Omental fat pad (tissue), 4 donors: ENCODE measurements around the gene ZDHHC7. TPM values are rescaled to one million over a fixed set of nuclear protein-coding genes. Genes with fewer than 3 reads are reported as not detected.
"Not testable (repeated sequence)": the region's sequence is repeated elsewhere in the genome, so short reads cannot be mapped to it uniquely, and the experiment has no call there.

ENCODE experiments used
- ATAC-seq: fragments of 150-250 bp; one replicate; pipeline ENCODE4 v1.9.1; 2016; ENCODE audit warnings: mild to moderate bottlenecking, moderate library complexity; ENCODE audit not compliant: low FRiP score
- DNase-seq: peaks from one replicate; pipeline ENCODE4 v3.0.0-alpha.2; 2019; ENCODE audit warnings: low spot score
- total RNA-seq, 4 donors: library from RNA; depleted of rRNA; stranded (reverse); fragments of >200 nt; gene quantifications; one replicate each; pipeline ENCODE4 v1.1.0, GENCODE V29; 2016
- TF ChIP-seq, protein P1 (sequence below), 3 donors: fragments of 450-650 bp; IDR thresholded peaks; one replicate each; pipeline ENCODE4 v1.5.1; 2016 to 2017; ENCODE audit warnings: antibody characterized with exemption in 3 of 3, mild to moderate bottlenecking in 3 of 3, moderate library complexity in 2 of 3

Gene ZDHHC7
- total RNA-seq, 4 donors from 2014 or later = 41.3 to 72.2 (median 51.3) TPM

DNA sequence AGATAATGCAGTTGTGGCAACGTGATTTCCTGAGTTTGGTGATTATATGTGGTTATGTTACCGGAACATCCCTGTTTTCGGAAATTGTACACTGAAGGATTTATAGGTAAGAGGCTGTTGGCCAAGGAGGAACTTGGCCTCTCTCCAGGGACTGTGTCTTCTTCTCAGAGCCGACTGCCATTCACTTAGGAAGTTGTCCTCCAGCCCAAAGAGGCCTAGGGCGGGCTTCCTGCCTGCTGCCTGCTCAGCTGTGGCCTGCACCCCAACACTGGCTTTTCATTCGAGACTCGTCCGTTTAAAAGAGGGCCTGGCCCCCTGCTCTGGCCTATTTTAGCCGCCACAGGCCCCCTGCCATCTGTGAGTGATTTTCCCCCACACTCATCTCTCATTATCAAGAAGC is 64.3 kb downstream of the ZDHHC7 start:
- ATAC-seq = peak; percentile 19
- TF ChIP-seq, protein P1, sequence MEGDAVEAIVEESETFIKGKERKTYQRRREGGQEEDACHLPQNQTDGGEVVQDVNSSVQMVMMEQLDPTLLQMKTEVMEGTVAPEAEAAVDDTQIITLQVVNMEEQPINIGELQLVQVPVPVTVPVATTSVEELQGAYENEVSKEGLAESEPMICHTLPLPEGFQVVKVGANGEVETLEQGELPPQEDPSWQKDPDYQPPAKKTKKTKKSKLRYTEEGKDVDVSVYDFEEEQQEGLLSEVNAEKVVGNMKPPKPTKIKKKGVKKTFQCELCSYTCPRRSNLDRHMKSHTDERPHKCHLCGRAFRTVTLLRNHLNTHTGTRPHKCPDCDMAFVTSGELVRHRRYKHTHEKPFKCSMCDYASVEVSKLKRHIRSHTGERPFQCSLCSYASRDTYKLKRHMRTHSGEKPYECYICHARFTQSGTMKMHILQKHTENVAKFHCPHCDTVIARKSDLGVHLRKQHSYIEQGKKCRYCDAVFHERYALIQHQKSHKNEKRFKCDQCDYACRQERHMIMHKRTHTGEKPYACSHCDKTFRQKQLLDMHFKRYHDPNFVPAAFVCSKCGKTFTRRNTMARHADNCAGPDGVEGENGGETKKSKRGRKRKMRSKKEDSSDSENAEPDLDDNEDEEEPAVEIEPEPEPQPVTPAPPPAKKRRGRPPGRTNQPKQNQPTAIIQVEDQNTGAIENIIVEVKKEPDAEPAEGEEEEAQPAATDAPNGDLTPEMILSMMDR (IDR thresholded peaks at IDR 0.05) = no peak
- no peak for DNase-seq

- ATAC-seq (no peak), DNase-seq (no peak)
- TF ChIP-seq, protein P1 (IDR thresholded peaks at IDR 0.05) = no peak
Observed at GRCh38 chr16:84943620-84944019, 67.7 kb downstream of the ZDHHC7 start.

DNA sequence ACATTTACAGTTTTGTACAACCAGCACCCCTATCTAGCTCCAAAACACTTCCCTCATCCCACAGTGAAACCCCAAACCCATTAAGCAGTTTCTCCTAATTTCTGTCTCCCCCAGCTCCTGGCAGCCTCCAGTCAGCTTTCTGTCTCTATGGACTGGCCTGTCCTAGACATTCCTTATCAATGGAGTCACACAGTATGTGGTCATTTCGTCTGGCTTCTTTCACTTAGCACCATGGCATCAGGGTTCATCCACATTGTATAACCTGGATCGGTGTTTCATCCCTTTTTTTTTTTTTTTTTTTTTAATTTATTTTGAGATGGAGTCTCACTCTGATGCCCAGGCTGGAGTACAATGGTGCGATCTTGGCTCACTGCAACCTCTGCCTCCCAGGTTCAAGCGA is 68.5 kb downstream of the ZDHHC7 start:
- TF ChIP-seq, protein P1 (IDR thresholded peaks at IDR 0.05) = no peak
- DNase-seq = no peak
- no peak for ATAC-seq

- no peak for ATAC-seq
- DNase-seq = no peak
- TF ChIP-seq, protein P1 (IDR thresholded peaks at IDR 0.05) = no peak
Observed at GRCh38 chr16:84941921-84942320, 69.4 kb downstream of the ZDHHC7 start.

DNA sequence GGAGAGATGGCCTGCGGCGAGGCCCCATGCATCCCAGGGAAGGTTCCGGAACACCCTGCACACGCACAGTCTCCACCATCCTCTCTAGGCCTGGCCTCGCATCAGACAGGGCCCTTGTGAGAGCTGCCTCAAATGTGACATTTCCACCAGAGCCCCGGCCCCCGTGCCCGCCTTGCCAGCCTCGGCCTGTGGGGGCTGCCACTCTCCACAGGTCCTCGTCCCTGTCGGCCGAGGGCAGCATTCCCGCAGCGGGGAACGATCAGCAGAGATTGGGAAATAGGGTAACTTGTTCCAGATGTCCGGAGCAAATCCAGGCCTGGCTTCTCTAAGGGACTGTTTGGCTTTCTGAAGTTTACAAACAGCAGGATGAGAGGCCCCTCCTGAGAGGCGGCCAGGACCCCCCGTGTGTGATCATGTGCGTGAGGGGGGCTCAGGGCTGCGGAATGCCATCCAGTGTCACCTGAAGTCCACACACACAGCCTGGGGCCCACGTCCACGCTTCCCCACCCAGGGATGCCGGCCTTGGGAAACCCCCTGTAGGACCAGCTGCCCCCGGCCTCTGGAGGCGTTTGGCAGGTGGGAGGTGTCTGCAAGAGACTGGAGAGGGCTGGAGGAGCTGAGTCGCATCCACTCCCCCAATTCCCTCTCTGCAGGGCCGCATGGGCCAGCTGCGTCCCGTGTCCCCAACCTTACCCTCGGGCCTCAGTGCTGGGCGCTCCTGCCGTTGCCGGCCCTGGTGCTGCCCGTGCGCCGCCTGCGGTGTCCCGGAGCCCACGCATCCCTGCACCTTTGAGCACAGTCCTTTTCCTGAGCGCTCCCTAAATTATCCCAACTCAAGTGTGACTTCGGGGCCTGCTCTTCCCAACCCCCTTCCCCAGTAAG is 70.4 kb downstream of the ZDHHC7 start:
- TF ChIP-seq, protein P1 (IDR thresholded peaks at IDR 0.05) = no peak
- ATAC-seq (no peak), DNase-seq (no peak)

GRCh38 chr16:84938616-84939015 is 72.7 kb downstream of the ZDHHC7 start:
- not testable (repeated sequence) for DNase-seq

GRCh38 chr16:84937196-84938005 is 73.9 kb downstream of the ZDHHC7 start:
- ATAC-seq (no peak), DNase-seq (no peak)
- TF ChIP-seq, protein P1 (IDR thresholded peaks at IDR 0.05) = no peak

More at GRCh38 chr16:84938616-84939015, 72.7 kb downstream of the ZDHHC7 start:
- not testable (repeated sequence) for ATAC-seq
